GM12891 (cell line): Measurements from ENCODE around the gene PRR35.

Source experiments
- PAX5 ChIP-seq: IDR thresholded peaks from 2 replicates; pipeline ENCODE4 v1.6.1; 2011; ENCODE audit warnings: low read length, moderate library complexity, mild to moderate bottlenecking; ENCODE audit not compliant: insufficient read depth, severe bottlenecking
- POLR2A ChIP-seq: IDR thresholded peaks from 2 replicates; pipeline ENCODE4 v1.6.1; 2011; ENCODE audit warnings: low read depth, low read length, control low read depth
- POLR2AphosphoS5 ChIP-seq: IDR thresholded peaks from 2 replicates; pipeline ENCODE4 v1.6.1; 2011; ENCODE audit warnings: low read depth, low read length, control low read depth
- TAF1 ChIP-seq: IDR thresholded peaks from 2 replicates; pipeline ENCODE4 v1.6.1; 2011; ENCODE audit warnings: low read depth, low read length, control low read depth

DNA sequence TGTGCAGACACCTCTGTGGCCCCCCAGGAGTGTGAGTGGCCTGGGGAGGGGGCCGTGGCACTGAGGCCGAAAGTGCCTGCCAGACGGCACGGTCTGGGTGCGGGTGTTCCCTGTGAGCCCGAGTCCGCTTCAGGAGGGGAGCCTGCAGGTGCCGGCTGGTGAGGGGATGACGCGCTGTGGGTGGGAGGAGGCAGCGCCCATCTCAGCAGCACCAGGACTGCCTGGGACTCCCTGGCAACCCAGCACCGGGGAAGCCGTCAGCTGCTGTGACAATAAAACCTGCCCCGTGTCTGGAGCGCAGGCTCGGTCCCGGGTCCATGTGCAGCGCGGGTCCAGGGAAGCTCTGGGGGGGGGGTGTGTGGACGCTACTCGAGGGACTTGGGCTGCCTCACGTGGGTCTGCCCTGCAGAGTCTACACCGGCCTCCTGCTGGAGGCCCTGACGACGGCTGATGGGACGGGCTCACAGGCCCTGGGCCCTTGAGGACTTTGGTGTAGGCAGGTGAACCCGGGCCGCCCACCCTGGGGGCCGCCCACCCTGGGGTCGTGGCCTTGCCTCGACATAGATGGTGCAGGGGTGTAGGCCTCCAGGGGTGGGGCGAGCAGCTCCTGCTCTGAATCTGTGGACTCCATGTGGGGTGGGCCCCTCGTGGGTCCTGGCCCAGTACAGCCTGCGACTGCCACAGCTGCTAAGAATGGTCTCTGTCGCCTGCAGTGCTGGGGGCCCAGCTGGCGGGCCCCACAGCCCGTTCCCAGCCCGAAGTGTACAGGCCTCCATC, 23.8 kb downstream of the PRR35 start:
- no peak for TF ChIP-seq POLR2AphosphoS5
- TF ChIP-seq TAF1 = no peak
- TF ChIP-seq POLR2A = no peak
- TF ChIP-seq PAX5 = no peak
